Measurements from ENCODE around the gene MYO5B. TPM values are rescaled to one million over a fixed set of nuclear protein-coding genes. Genes with fewer than 3 reads are reported as not detected.

Gene MYO5B
- polyA plus RNA-seq, 1 donor from 2014 or later, result 0.42 TPM

DNA sequence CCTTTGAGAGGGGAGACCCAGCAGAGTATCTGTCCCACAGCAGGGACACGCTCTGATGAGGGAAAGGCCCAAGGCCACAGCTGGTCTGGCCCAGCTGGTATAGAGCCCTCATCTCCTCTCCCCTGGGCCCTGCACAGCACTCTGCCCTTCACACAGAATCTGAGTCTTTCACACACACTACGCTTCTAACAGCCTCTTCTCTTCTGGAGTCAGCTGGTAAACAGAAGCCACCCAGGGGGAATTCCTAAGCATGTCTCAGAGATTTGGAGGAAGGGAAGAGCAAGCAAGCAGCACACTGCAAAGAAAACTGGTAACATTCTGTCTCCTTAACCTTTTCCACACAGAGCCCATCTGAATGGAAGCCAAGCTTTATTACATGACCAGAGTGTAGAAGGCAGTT, 260.5 kb downstream of the MYO5B start:
- no peak overlapping the region for H3K9ac ChIP-seq (ENCODE audit: low read length)
- no peaks in the 10 kb centered on the region for H3K9me2 ChIP-seq (ENCODE audit: insufficient read depth, low read length)
- H4K20me1 ChIP-seq (ENCODE audit: insufficient read depth), result no peaks in the 10 kb centered on the region
- no peak overlapping the region for H3K4me2 ChIP-seq (ENCODE audit: low read length)
- no peak overlapping the region for H2AFZ ChIP-seq (ENCODE audit: low read depth, low read length)
- no peak overlapping the region for H3K27ac ChIP-seq (ENCODE audit: low read length)
- TF ChIP-seq SMC3 (conservative IDR thresholded peaks at IDR 0.05; ENCODE audit: poor library complexity) (no peak), RAD21 (conservative IDR thresholded peaks at IDR 0.05) (no peak), MXI1 (conservative IDR thresholded peaks at IDR 0.05; ENCODE audit: poor library complexity, severe bottlenecking) (no peak), EZH2 (IDR thresholded peaks at IDR 0.05; ENCODE audit: borderline replicate concordance, insufficient read depth, low read length, poor library complexity, severe bottlenecking) (no peak), TAF1 (IDR thresholded peaks at IDR 0.05; ENCODE audit: low read depth) (no peak), EP300 (conservative IDR thresholded peaks at IDR 0.05; ENCODE audit: poor library complexity, severe bottlenecking) (no peak), POLR2AphosphoS5 (IDR thresholded peaks at IDR 0.05) (no peak)
- TF ChIP-seq, protein P1, sequence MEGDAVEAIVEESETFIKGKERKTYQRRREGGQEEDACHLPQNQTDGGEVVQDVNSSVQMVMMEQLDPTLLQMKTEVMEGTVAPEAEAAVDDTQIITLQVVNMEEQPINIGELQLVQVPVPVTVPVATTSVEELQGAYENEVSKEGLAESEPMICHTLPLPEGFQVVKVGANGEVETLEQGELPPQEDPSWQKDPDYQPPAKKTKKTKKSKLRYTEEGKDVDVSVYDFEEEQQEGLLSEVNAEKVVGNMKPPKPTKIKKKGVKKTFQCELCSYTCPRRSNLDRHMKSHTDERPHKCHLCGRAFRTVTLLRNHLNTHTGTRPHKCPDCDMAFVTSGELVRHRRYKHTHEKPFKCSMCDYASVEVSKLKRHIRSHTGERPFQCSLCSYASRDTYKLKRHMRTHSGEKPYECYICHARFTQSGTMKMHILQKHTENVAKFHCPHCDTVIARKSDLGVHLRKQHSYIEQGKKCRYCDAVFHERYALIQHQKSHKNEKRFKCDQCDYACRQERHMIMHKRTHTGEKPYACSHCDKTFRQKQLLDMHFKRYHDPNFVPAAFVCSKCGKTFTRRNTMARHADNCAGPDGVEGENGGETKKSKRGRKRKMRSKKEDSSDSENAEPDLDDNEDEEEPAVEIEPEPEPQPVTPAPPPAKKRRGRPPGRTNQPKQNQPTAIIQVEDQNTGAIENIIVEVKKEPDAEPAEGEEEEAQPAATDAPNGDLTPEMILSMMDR (IDR thresholded peaks at IDR 0.05; ENCODE audit: poor library complexity, severe bottlenecking), result no peak
- TF ChIP-seq, protein P2, sequence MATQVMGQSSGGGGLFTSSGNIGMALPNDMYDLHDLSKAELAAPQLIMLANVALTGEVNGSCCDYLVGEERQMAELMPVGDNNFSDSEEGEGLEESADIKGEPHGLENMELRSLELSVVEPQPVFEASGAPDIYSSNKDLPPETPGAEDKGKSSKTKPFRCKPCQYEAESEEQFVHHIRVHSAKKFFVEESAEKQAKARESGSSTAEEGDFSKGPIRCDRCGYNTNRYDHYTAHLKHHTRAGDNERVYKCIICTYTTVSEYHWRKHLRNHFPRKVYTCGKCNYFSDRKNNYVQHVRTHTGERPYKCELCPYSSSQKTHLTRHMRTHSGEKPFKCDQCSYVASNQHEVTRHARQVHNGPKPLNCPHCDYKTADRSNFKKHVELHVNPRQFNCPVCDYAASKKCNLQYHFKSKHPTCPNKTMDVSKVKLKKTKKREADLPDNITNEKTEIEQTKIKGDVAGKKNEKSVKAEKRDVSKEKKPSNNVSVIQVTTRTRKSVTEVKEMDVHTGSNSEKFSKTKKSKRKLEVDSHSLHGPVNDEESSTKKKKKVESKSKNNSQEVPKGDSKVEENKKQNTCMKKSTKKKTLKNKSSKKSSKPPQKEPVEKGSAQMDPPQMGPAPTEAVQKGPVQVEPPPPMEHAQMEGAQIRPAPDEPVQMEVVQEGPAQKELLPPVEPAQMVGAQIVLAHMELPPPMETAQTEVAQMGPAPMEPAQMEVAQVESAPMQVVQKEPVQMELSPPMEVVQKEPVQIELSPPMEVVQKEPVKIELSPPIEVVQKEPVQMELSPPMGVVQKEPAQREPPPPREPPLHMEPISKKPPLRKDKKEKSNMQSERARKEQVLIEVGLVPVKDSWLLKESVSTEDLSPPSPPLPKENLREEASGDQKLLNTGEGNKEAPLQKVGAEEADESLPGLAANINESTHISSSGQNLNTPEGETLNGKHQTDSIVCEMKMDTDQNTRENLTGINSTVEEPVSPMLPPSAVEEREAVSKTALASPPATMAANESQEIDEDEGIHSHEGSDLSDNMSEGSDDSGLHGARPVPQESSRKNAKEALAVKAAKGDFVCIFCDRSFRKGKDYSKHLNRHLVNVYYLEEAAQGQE (IDR thresholded peaks at IDR 0.05; ENCODE audit: borderline replicate concordance), result no peak
- H3K36me3 ChIP-seq (ENCODE audit: insufficient read depth, low read length), result no peaks in the 10 kb centered on the region
- H3K9me3 ChIP-seq (ENCODE audit: low read length), result no peaks in the 10 kb centered on the region
- no peaks in the 10 kb centered on the region for H3F3A ChIP-seq (ENCODE audit: insufficient read depth, low read length, poor library complexity, severe bottlenecking)
- H3K79me2 ChIP-seq (replicated peaks; ENCODE audit: insufficient read depth, low read length), result no peaks in the 10 kb centered on the region
- H3K4me3 ChIP-seq (ENCODE audit: low read length), result no peak overlapping the region
- no peaks in the 10 kb centered on the region for H3K27me3 ChIP-seq (ENCODE audit: insufficient read depth, low read depth, low read length)

DNA sequence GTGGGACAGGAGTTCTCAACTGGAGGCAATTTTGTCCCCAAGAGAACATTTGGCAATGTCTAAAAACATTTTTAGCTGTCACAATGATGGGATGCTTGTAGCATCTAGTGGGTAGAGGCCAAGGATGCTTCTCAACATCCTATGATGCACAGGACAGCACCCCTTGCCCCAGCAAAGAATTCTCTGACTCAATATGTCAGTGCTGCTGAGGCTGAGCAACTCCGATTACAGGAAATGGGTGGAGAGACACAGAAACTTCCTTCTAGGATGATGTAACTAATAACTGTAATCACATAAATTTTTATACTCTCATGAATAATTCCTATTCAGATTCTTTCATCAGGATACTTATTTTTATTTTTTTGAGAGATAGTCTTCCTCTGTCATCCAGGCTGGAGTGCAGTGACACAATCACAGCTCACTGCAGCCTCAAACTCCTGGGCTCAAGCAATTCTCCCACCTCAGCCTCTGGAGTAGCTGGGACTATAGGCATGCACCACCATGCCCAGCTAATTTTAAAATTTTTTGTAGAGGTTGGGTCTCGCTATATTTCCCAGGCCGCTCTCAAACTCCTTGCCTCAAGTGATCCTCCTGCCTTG, 261.3 kb downstream of the MYO5B start:
- H3K79me2 ChIP-seq (replicated peaks; ENCODE audit: insufficient read depth, low read length), result no peaks in the 10 kb centered on the region
- H3K4me3 ChIP-seq (ENCODE audit: low read length), result no peak overlapping the region
- H3K36me3 ChIP-seq (ENCODE audit: insufficient read depth, low read length), result no peaks in the 10 kb centered on the region
- no peaks in the 10 kb centered on the region for H3K9me3 ChIP-seq (ENCODE audit: low read length)
- no peak for TF ChIP-seq RAD21 (conservative IDR thresholded peaks at IDR 0.05)
- TF ChIP-seq SMC3 (conservative IDR thresholded peaks at IDR 0.05; ENCODE audit: poor library complexity), result no peak
- TF ChIP-seq EZH2 (IDR thresholded peaks at IDR 0.05; ENCODE audit: borderline replicate concordance, insufficient read depth, low read length, poor library complexity, severe bottlenecking), result no peak
- TF ChIP-seq EP300 (conservative IDR thresholded peaks at IDR 0.05; ENCODE audit: poor library complexity, severe bottlenecking), result no peak
- TF ChIP-seq POLR2AphosphoS5 (IDR thresholded peaks at IDR 0.05), result no peak
- no peak for TF ChIP-seq MXI1 (conservative IDR thresholded peaks at IDR 0.05; ENCODE audit: poor library complexity, severe bottlenecking)
- TF ChIP-seq, protein P1 (IDR thresholded peaks at IDR 0.05; ENCODE audit: poor library complexity, severe bottlenecking), result no peak
- TF ChIP-seq, protein P2 (IDR thresholded peaks at IDR 0.05; ENCODE audit: borderline replicate concordance), result no peak
- no peak for TF ChIP-seq TAF1 (IDR thresholded peaks at IDR 0.05; ENCODE audit: low read depth)
- no peaks in the 10 kb centered on the region for H3F3A ChIP-seq (ENCODE audit: insufficient read depth, low read length, poor library complexity, severe bottlenecking)
- no peaks in the 10 kb centered on the region for H3K27me3 ChIP-seq (ENCODE audit: insufficient read depth, low read depth, low read length)
- no peak overlapping the region for H3K4me2 ChIP-seq (ENCODE audit: low read length)
- no peaks in the 10 kb centered on the region for H4K20me1 ChIP-seq (ENCODE audit: insufficient read depth)
- no peak overlapping the region for H3K9ac ChIP-seq (ENCODE audit: low read length)
- H3K9me2 ChIP-seq (ENCODE audit: insufficient read depth, low read length), result no peaks in the 10 kb centered on the region
- no peak overlapping the region for H2AFZ ChIP-seq (ENCODE audit: low read depth, low read length)
- H3K27ac ChIP-seq (ENCODE audit: low read length), result no peak overlapping the region
